ENCODE data around the gene PLPPR3.

The PLPPR3 gene

GRCh38 chr19:815079-815774, 6.5 kb downstream of the PLPPR3 start:
- no peak for TF ChIP-seq CTCF (conservative IDR thresholded peaks at IDR 0.05; ENCODE audit: control insufficient read depth, insufficient read depth, low read depth, low read length)
- DNase-seq (ENCODE audit: low read depth): no peak
- H3K4me3 ChIP-seq (ENCODE audit: control insufficient read depth, low read depth, low read length): no peak overlapping the region

DNA sequence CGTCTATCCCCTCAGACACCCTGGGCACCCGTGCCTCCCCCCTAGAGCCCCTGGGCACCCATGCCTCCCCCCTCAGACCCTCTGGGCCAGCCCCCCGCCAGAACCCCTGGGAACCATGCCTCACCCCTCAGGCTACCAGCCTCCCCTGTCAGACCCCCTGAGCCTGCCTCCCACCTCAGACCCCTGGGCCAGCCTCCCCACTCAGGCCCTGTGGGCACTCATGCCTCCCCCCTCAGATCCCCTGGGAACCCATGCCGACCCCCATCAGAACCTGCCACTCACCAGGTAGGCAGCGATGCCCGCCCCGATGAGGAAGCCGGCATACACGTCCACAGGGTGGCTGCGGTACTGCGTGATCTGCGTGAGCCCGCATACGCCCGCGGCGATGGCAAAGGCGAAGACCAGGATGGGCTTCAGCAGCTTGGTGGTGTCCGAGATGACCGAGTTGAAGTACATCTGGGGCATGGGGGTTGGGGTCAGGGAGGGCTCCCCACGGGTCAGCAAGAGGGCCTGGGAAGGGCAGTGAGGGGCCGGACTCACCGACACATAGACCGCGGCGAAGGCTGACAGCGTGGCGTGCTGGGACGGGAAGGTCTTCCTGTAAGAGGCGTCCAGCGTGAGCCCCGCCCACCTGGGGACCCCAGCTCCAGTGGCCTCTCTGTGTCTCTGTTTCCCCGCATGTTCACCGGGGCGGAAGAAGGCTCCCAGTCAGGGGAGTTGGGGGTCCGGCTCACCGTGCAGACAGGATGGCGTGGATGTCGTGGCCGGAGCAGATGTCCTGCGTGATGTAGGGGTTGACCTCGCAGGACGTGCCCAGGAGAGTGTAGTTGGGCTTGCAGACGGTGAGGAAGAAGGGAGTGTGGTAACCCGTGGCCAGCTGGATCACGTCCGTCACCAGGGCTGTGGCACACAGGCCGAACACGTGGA, 7.3 kb downstream of the PLPPR3 start:
- no peak overlapping the region for H3K4me3 ChIP-seq (ENCODE audit: control insufficient read depth, low read depth, low read length)
- no peak for DNase-seq (ENCODE audit: low read depth)
- no peak for TF ChIP-seq CTCF (conservative IDR thresholded peaks at IDR 0.05; ENCODE audit: control insufficient read depth, insufficient read depth, low read depth, low read length)

- no peak for DNase-seq (ENCODE audit: low read depth)
- no peak for TF ChIP-seq CTCF (conservative IDR thresholded peaks at IDR 0.05; ENCODE audit: control insufficient read depth, insufficient read depth, low read depth, low read length)
- no peak overlapping the region for H3K4me3 ChIP-seq (ENCODE audit: control insufficient read depth, low read depth, low read length)
These were observed 8.3 kb downstream of the PLPPR3 start for GRCh38 chr19:813219-814151.

GRCh38 chr19:812747-813218, 9.0 kb downstream of the PLPPR3 start:
- H3K4me3 ChIP-seq (ENCODE audit: control insufficient read depth, low read depth, low read length): no peak overlapping the region
- no peak for TF ChIP-seq CTCF (conservative IDR thresholded peaks at IDR 0.05; ENCODE audit: control insufficient read depth, insufficient read depth, low read depth, low read length)
- DNase-seq (ENCODE audit: low read depth): no peak

- DNase-seq (ENCODE audit: low read depth): no peak
- no peak overlapping the region for H3K4me3 ChIP-seq (ENCODE audit: control insufficient read depth, low read depth, low read length)
- TF ChIP-seq CTCF (conservative IDR thresholded peaks at IDR 0.05; ENCODE audit: control insufficient read depth, insufficient read depth, low read depth, low read length): no peak
These were observed 9.6 kb downstream of the PLPPR3 start for GRCh38 chr19:812049-812746.

Data from fibroblast of mammary gland (primary cell).